ENCODE results near the gene TBC1D14. TPM values are rescaled to one million over a fixed set of nuclear protein-coding genes. Genes with fewer than 3 reads are reported as not detected.
A peak's percentile ranks its signal among the peaks of the same experiment; 100 is the strongest.
"Not testable (repeated sequence)": the region's sequence is repeated elsewhere in the genome, so short reads cannot be mapped to it uniquely, and the experiment has no call there.

TBC1D14 gene
- total RNA-seq, 2 experiments from 2014 or later: 38.4 to 44.1 TPM

- Histone ChIP-seq H4K20me1 (ENCODE audit: insufficient read depth, low read length) (no peaks in the 10 kb centered on the region), H2AFZ (ENCODE audit: low read length) (no peak overlapping the region), H3K36me3 (ENCODE audit: insufficient read depth, low read length) (no peaks in the 10 kb centered on the region), H3K9me3 (ENCODE audit: low read length) (no peaks in the 10 kb centered on the region), H3K9me2 (ENCODE audit: insufficient read depth, low read length) (no peaks in the 10 kb centered on the region), H3K4me2 (ENCODE audit: low read length) (peak overlapping the region; percentile 89), H3K4me3 (ENCODE audit: low read depth, low read length, poor library complexity, severe bottlenecking) (peak overlapping the region; percentile 73), H3K4me1 (ENCODE audit: insufficient read depth, low read length, poor library complexity, severe bottlenecking) (peaks cover 39% of the 10 kb centered on the region), H3K27ac (ENCODE audit: low read depth, low read length, poor library complexity, severe bottlenecking) (no peak overlapping the region), H3K79me2 (ENCODE audit: insufficient read depth, low read depth, low read length) (no peaks in the 10 kb centered on the region)
- ChIA-PET CTCF (ENCODE audit: unreplicated experiment) (interaction anchor here (0.8 kb wide), 1 partner anchor 137 kb away, joined by 3 read pairs; no protein-coding TSS in a partner anchor), POLR2A (interaction anchor here (1.1 to 1.3 kb wide), 2 partner anchors 18 to 193 kb away, joined by 4 read pairs; no protein-coding TSS in a partner anchor)
- no peak for DNase-seq (ENCODE audit: low spot score)
- TF ChIP-seq EZH2phosphoT487 (IDR thresholded peaks at IDR 0.05; ENCODE audit: borderline replicate concordance, low read depth, low read length) (no peak), CTCF (conservative IDR thresholded peaks at IDR 0.05; ENCODE audit: low read length) (peak; percentile 61)
- no TSS peak for BruUV-seq (replicated peaks)
- intact Hi-C loops (cut with micrococcal nuclease; ENCODE audit: unreplicated experiment): no loop called here
Measured at GRCh38 chr4:6910340-6910959, 824 bp downstream of the TBC1D14 start.

GRCh38 chr4:6910960-6911874 is 1.6 kb downstream of the TBC1D14 start:
- H3K4me3 ChIP-seq (ENCODE audit: low read depth, low read length, poor library complexity, severe bottlenecking): peak overlapping the region; percentile 73
- H3K79me2 ChIP-seq (ENCODE audit: insufficient read depth, low read depth, low read length): no peaks in the 10 kb centered on the region
- H2AFZ ChIP-seq (ENCODE audit: low read length): no peak overlapping the region
- CTCF ChIA-PET (ENCODE audit: unreplicated experiment): interaction anchor here (0.8 to 1.0 kb wide), 2 partner anchors 75 to 136 kb away, joined by 3 read pairs; no protein-coding TSS in a partner anchor
- H3K9me2 ChIP-seq (ENCODE audit: insufficient read depth, low read length): no peaks in the 10 kb centered on the region
- peak; percentile 36 for DNase-seq (ENCODE audit: low spot score)
- TF ChIP-seq CTCF (conservative IDR thresholded peaks at IDR 0.05; ENCODE audit: low read length) (no peak), EZH2phosphoT487 (IDR thresholded peaks at IDR 0.05; ENCODE audit: borderline replicate concordance, low read depth, low read length) (no peak)
- H3K36me3 ChIP-seq (ENCODE audit: insufficient read depth, low read length): no peaks in the 10 kb centered on the region
- POLR2A ChIA-PET: interaction anchor here (0.7 to 1.4 kb wide), 5 partner anchors 18 to 193 kb away, joined by 3 to 4 read pairs (median 3); no protein-coding TSS in a partner anchor
- no peaks in the 10 kb centered on the region for H3K9me3 ChIP-seq (ENCODE audit: low read length)
- peak overlapping the region; percentile 89 for H3K4me2 ChIP-seq (ENCODE audit: low read length)
- no TSS peak for BruUV-seq (replicated peaks)
- peaks cover 39% of the 10 kb centered on the region for H3K4me1 ChIP-seq (ENCODE audit: insufficient read depth, low read length, poor library complexity, severe bottlenecking)
- no peaks in the 10 kb centered on the region for H4K20me1 ChIP-seq (ENCODE audit: insufficient read depth, low read length)
- intact Hi-C loops (cut with micrococcal nuclease; ENCODE audit: unreplicated experiment): no loop called here
- no peak overlapping the region for H3K27ac ChIP-seq (ENCODE audit: low read depth, low read length, poor library complexity, severe bottlenecking)

GRCh38 chr4:6911917-6912316 is 2.3 kb downstream of the TBC1D14 start:
- H3K4me2 ChIP-seq (ENCODE audit: low read length): peak overlapping the region; percentile 89; the same call in 1 of the 2 replicates
- POLR2A ChIA-PET: interaction anchor here (0.5 to 1.4 kb wide), 6 partner anchors 59 to 191 kb away, joined by 3 to 5 read pairs (median 3); no protein-coding TSS in a partner anchor
- BruUV-seq (replicated peaks): not testable (repeated sequence)

More at GRCh38 chr4:6911917-6912316, 2.3 kb downstream of the TBC1D14 start:
- H4K20me1 ChIP-seq (ENCODE audit: insufficient read depth, low read length); intact Hi-C loops (cut with micrococcal nuclease; ENCODE audit: unreplicated experiment); H3K79me2 ChIP-seq (ENCODE audit: insufficient read depth, low read depth, low read length); H3K9me3 ChIP-seq (ENCODE audit: low read length); DNase-seq (ENCODE audit: low spot score); H3K4me3 ChIP-seq (ENCODE audit: low read depth, low read length, poor library complexity, severe bottlenecking); H3K36me3 ChIP-seq (ENCODE audit: insufficient read depth, low read length); H3K27ac ChIP-seq (ENCODE audit: low read depth, low read length, poor library complexity, severe bottlenecking); H2AFZ ChIP-seq (ENCODE audit: low read length); H3K9me2 ChIP-seq (ENCODE audit: insufficient read depth, low read length): not testable (repeated sequence)
- CTCF ChIA-PET (ENCODE audit: unreplicated experiment): interaction anchor here (1.0 kb wide), 1 partner anchor 75 kb away, joined by 3 read pairs; no protein-coding TSS in a partner anchor
- peaks cover 40% of the 10 kb centered on the region for H3K4me1 ChIP-seq (ENCODE audit: insufficient read depth, low read length, poor library complexity, severe bottlenecking)
